Umbilical cord (tissue), 2 donors: ENCODE results near the gene ADD1. TPM values are rescaled to one million over a fixed set of nuclear protein-coding genes. Genes with fewer than 3 reads are reported as not detected.
"Not testable (repeated sequence)": the region's sequence is repeated elsewhere in the genome, so short reads cannot be mapped to it uniquely, and the experiment has no call there.

ENCODE experiments used
- DNase-seq: peaks from one replicate; pipeline ENCODE4 v3.0.0-alpha.2; 2015; ENCODE audit warnings: low spot score
- total RNA-seq: library from RNA; depleted of rRNA; stranded (reverse); fragments of >200 nt; gene quantifications from one replicate; pipeline ENCODE4 v1.2.3, GENCODE V29; 2014; ENCODE audit warnings: low replicate concordance; ENCODE audit not compliant: insufficient read depth

Gene ADD1
- total RNA-seq, 1 donor from 2014 or later = 182 TPM

- no peak for DNase-seq
Measured at GRCh38 chr4:2934077-2934812, 90.6 kb downstream of the ADD1 start.

DNA sequence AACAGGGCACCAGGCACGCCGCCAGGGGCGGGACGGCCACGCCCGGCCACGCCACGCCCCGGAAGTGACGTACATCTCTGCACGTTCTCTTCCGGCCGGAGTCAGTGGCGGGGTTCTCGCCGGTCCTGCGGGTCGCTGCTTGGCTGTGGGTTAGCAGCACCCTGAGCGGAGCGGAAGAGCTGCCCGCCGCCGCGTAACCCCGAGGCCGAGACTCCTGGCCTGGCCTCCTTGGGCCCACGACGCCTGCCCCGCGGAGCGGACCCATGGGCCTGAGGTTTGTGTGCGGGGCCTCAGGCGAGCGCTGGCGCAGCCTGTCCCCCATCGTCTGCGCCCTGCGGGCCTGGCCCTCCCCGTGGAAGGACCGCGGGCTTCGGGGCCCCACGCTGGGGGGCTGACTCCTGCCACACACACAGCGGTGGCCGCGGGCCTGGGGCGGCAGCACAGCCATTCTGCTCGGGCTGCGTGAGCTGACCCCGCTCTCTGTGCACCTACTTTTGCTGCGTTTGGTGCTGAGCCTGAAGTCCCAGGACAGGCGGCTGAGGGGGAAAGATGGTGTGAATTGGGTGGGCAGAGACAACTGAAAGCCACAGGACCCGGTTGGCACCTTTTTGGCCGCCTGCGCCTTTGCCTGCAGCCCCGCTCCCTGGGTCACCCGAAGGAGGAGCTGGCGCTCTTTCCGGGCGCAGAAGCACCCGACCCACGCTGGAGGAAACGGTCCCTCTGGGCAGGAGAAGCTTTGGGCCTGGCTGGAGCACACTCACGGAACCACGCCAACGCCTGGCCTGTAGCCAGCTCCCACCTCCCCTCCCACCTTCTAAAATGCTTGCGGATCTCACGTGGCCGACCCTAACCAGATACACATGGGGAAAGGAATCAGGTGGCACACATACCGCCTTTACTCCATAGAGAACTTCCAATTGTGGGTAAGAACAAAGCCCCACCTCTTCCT is 91.4 kb downstream of the ADD1 start:
- DNase-seq = peak; percentile 91

- no peak for DNase-seq
Measured at GRCh38 chr4:2935762-2936743, 92.4 kb downstream of the ADD1 start.

- DNase-seq = no peak
Measured at GRCh38 chr4:2936773-2937145, 93.1 kb downstream of the ADD1 start.

- DNase-seq = peak; percentile 32
Measured at GRCh38 chr4:2937146-2937857, 93.7 kb downstream of the ADD1 start.

DNA sequence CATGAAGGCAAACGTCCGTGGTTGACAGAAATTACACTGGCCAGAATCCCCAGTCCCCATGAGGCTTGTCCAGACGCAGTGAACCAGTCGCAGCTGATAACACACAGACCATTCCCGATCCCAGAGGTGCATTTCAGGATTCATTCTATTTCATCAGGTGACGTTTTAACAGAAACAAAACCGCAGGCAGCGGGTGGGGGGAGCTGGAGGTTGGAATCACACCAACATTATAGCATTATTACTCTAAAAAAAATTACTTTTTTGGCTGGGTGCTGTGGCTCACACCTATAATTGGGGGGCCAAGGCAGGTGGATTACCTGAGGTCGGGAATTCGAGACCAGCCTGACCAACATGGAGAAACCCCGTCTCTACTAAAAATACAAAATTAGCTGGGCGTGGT is 94.3 kb downstream of the ADD1 start:
- DNase-seq = no peak

GRCh38 chr4:2938411-2938810 is 94.8 kb downstream of the ADD1 start:
- DNase-seq = not testable (repeated sequence)

DNA sequence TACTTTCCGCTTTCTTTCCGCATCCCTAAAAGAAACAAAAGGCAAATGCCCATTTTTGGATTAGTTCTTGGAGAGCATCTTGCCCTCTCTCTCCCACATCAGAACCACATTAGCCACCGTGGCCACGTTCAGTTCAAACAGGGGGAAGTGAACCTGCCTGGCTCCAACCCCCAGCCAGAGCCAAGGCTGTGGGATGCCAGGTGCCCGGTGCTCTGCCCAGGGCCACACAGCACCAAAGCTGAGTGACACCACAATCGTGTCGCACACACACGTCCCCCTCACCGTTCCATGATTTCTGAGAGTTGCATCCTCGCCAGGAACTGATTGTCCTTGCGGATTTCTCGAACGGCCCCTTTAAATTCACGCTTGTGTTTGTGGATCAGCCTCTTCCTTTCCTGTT is 95.3 kb downstream of the ADD1 start:
- DNase-seq = no peak

DNA sequence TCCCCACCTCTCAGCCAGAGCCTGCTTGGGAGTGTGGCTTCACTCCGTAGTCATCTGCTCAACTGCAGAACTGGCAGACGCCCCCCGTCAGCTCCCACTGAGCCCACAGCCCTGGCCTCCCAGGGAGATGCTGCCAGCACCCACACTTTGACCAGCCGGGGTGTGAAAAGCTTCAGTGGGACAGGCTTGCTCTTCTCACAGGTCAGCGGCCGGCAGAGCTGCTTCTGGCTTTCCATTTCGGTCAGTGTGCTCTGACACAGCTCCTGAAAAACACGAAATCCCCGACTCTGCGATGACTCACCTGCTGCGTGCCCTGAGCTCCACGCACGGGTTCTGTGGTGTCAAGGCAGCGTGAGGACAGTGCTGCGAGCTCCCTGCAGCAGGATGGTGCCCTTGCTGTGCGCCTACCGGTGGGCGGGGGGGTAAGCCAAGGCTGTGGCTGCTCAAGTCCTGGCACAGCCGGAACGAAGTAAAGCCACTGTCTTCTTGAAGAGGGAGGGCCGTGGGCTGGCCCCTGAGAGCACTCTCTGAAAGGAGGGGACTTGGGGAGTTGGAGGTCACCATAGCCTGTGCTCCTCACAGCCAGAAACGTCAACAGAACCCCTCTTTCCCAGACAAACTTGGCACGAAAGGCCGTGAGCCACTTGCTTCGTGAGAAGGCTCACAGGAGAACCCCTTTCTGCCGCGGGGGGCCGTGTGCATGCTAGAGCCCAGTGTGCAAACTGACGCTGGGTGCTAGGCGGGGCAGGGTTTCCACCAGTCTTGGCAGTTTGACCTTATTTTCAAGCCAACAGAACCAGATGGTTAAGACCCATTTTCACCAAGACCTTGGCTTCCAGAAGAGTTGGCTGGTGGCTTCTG is 96.0 kb downstream of the ADD1 start:
- no peak for DNase-seq

DNA sequence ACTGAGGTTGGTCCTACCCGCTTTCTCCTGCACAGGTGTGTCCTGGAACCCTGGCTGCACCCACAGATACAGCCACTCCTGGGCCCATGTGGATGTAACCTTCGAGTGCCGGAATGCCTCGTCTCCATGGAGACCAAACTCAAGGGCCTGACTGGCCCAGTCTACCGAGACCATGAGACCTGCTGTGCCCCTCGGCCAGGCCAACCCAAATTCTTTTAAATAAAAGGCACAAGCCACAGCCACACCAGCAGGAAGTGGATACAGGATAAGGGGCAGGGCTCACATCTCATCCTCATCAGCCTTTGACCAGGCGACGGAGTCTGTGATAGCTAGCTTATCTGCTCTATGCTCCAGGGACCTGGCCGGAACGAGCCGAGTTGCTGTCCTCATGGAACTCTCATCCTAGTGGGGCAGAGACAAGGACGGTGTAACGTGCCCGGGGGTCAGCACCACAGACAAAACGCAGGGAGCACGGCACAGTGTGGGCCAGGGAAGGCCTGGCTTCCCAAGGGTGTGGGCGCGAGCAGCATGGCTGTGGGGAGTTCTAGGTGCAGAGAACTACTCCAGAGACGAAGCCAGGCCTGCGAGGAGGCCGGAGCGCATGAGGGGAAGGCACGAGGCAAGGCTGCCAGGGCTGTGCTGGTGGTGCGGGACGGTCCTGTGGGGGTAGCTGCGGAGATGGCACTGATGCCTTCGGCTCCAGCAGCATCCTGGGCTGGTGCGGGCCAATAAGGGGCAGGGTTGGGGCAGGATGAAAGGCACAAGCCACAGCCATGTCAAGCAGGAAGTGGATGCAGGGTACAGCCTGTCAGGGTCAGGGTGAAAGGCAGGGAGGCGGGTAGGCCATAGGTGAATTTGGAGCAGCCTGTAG is 96.9 kb downstream of the ADD1 start:
- DNase-seq = no peak

- no peak for DNase-seq
Measured at GRCh38 chr4:2941138-2942036, 97.7 kb downstream of the ADD1 start.

DNA sequence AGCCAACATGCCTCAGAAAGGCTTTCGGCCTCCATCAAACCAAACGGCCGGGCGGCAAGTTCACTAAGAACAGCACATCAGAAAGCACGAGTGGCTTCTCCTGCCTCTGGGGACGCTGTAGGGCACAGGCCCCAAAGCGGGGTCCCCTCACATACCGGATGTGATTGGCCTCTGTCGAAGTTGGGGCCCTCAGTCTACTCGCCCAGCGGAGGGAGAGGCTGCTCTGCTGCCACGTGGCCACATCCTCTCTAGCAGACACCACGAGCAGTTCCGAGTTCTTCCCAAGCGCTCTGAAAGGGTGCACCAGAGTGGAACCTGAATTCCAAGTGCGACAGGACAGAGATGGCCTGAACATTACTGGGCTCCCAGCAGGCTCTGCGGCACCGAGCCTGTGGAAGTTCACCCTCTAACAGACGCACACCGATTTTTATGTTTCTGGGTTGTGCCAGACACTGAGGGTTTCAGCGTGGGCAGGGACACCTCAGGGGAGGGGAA is 98.4 kb downstream of the ADD1 start:
- DNase-seq = no peak

- DNase-seq = no peak
Measured at GRCh38 chr4:2942532-2943363, 99.1 kb downstream of the ADD1 start.

GRCh38 chr4:2943364-2944090 is 99.9 kb downstream of the ADD1 start:
- no peak for DNase-seq

- no peak for DNase-seq
Measured at GRCh38 chr4:2944091-2944482, 100.4 kb downstream of the ADD1 start.
